A549 (cell line): ENCODE measurements around the gene NPW.

Source experiments
- CTCF ChIP-seq: fragments of >200 bp; sonication (Bioruptor Twin); formaldehyde crosslinking; IDR thresholded peaks from 3 replicates; pipeline ENCODE4 v1.5.1; 2016
- JUNB ChIP-seq: fragments of >200 bp; sonication (Bioruptor Twin); formaldehyde crosslinking; IDR thresholded peaks from 2 replicates; pipeline ENCODE4 v1.6.1; 2016
- POLR2A ChIP-seq: IDR thresholded peaks from 2 replicates; pipeline ENCODE4 v1.6.1; 2012; ENCODE audit warnings: mild to moderate bottlenecking, low read length
- RAD21 ChIP-seq, 2 experiments: fragments of >200 bp in 1 of 2; sonication (Bioruptor Twin) in 1 of 2; formaldehyde crosslinking in 1 of 2; IDR thresholded peaks in 1 of 2; conservative IDR thresholded peaks in 1 of 2; 2 replicates in 1 of 2; 3 replicates in 1 of 2; pipeline ENCODE4 v1.6.1; 2012 to 2018; ENCODE audit warnings: inconsistent platforms in 1 of 2
- SMC3 ChIP-seq: fragments of >200 bp; sonication (Bioruptor Twin); formaldehyde crosslinking; IDR thresholded peaks from 3 replicates; pipeline ENCODE4 v1.6.1; 2018; ENCODE audit warnings: inconsistent platforms
- USF2 ChIP-seq: fragments of 450-650 bp; IDR thresholded peaks from 2 replicates; pipeline ENCODE4 v1.6.1; 2014; ENCODE audit warnings: antibody characterized with exemption

GRCh38 chr16:1982013-1982433 lies 37.6 kb upstream of the NPW start:
- TF ChIP-seq CTCF (no peak), JUNB (no peak), POLR2A (no peak), SMC3 (no peak), RAD21 (conservative IDR thresholded peaks at IDR 0.05 in 1 of 2, IDR thresholded peaks at IDR 0.05 in 1 of 2) (no peak), USF2 (no peak)
